Tibial nerve (tissue), 4 donors: ENCODE measurements around the gene SPINK8. TPM values are rescaled to one million over a fixed set of nuclear protein-coding genes. Genes with fewer than 3 reads are reported as not detected.

Source experiments
- DNase-seq, 2 donors: peaks; one replicate each; pipeline ENCODE4 v3.0.0-alpha.2; 2019; ENCODE audit warnings: low spot score in 2 of 2
- H3K27ac ChIP-seq, 4 donors: fragments of 200-600 bp; sonication (generic) in 3 of 4; one replicate each; pipeline ENCODE4 v1.5.1; 2017 to 2019; ENCODE audit warnings: mild to moderate bottlenecking in 1 of 4
- H3K27me3 ChIP-seq, 2 donors: fragments of 200-600 bp; sonication (generic) in 1 of 2; one replicate each; pipeline versions ENCODE4 v1.5.1 to v1.6.0; 2017 to 2019
- H3K36me3 ChIP-seq, 3 donors: fragments of 200-600 bp; sonication (generic); one replicate each; pipeline ENCODE4 v1.5.1; 2018 to 2019
- H3K4me1 ChIP-seq, 4 donors: fragments of 200-600 bp; sonication (generic) in 3 of 4; one replicate each; pipeline ENCODE4 v1.5.1; 2017 to 2019
- H3K4me3 ChIP-seq, 4 donors: fragments of 200-600 bp; sonication (generic) in 3 of 4; one replicate each; pipeline ENCODE4 v1.5.1; 2017 to 2019; ENCODE audit warnings: mild to moderate bottlenecking in 1 of 4, moderate library complexity in 1 of 4
- H3K9me3 ChIP-seq, 4 donors: fragments of 200-600 bp; sonication (generic) in 3 of 4; one replicate each; pipeline ENCODE4 v1.5.1; 2017 to 2019
- EP300 ChIP-seq, 2 donors: sonication (generic); formaldehyde crosslinking; IDR thresholded peaks; one replicate each; pipeline ENCODE4 v1.6.1; 2017; ENCODE audit warnings: antibody characterized with exemption in 2 of 2, mild to moderate bottlenecking in 1 of 2
- POLR2A ChIP-seq, 2 donors: fragments of 450-650 bp; IDR thresholded peaks; one replicate each; pipeline ENCODE4 v1.6.1; 2017; ENCODE audit warnings: antibody characterized with exemption in 2 of 2, mild to moderate bottlenecking in 2 of 2, moderate library complexity in 2 of 2
- WGBS, 2 donors: methylation state at CpG; one replicate each; pipeline ENCODE4 v1.1.5; 2018; 5-methylcytosine and 5-hydroxymethylcytosine counted together
- total RNA-seq, 4 donors: library from RNA; depleted of rRNA; stranded (reverse); fragments of >200 nt; gene quantifications; one replicate each; pipeline ENCODE4 v1.1.0, GENCODE V29; 2016
- TF ChIP-seq, protein P1 (sequence below), 5 experiments: fragments of 200-600 bp in 3 of 5; fragments of 450-650 bp in 2 of 5; sonication (generic) in 3 of 5; IDR thresholded peaks; one replicate each; pipeline ENCODE4 v1.5.1; 2016 to 2019; ENCODE audit warnings: antibody characterized with exemption in 5 of 5, mild to moderate bottlenecking in 3 of 5, moderate library complexity in 2 of 5

SPINK8 gene
- total RNA-seq, 4 donors from 2014 or later, result not detected

DNA sequence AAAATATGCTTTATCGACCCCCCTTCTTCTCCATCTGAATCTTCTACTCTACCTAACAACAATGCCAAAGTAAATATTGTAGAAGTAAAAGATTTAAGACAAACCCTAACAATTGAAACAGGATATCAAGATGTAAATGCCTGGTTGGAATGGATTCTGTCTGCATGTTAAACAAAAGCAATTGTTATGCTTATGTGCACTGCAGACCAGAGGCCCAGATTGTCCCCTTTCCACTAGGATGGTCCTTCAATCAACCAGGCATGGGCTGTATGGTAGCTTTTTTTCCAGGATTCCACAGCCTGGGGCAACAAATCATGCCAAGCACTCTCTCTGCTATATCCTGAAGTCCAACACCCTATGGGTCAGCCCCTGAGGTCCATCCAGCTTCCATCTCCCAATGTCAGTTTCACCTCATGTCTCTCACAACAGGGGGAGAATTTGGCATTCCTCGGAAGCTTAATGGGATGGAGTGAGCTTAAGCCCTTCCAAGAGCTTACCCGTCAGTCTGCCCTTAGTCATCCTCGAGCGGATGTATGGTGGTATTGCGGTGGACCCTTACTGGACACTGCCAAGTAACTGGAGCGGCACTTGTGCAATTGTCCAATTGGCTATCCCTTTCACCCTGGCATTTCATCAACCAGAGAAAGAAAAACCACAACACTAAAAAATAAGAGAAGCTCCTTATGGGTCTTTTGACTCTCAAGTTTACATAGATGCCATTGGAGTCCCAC is 56.4 kb downstream of the SPINK8 start:
- DNase-seq, result no peak
- 88 to 95% methylated on average over 7 of the region's 7 CpGs for WGBS, 2 donors
- H3K4me3 ChIP-seq, result no peak overlapping the region
- no peak overlapping the region for H3K27ac ChIP-seq
- peaks cover 0 to 1% (median 0%) of the 10 kb centered on the region in 3 donors for H3K36me3 ChIP-seq
- no peaks in the 10 kb centered on the region for H3K9me3 ChIP-seq
- H3K4me1 ChIP-seq, result no peaks in the 10 kb centered on the region
- TF ChIP-seq POLR2A (IDR thresholded peaks at IDR 0.05) (no peak), EP300 (IDR thresholded peaks at IDR 0.05) (no peak)
- TF ChIP-seq, protein P1, sequence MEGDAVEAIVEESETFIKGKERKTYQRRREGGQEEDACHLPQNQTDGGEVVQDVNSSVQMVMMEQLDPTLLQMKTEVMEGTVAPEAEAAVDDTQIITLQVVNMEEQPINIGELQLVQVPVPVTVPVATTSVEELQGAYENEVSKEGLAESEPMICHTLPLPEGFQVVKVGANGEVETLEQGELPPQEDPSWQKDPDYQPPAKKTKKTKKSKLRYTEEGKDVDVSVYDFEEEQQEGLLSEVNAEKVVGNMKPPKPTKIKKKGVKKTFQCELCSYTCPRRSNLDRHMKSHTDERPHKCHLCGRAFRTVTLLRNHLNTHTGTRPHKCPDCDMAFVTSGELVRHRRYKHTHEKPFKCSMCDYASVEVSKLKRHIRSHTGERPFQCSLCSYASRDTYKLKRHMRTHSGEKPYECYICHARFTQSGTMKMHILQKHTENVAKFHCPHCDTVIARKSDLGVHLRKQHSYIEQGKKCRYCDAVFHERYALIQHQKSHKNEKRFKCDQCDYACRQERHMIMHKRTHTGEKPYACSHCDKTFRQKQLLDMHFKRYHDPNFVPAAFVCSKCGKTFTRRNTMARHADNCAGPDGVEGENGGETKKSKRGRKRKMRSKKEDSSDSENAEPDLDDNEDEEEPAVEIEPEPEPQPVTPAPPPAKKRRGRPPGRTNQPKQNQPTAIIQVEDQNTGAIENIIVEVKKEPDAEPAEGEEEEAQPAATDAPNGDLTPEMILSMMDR (IDR thresholded peaks at IDR 0.05), result no peak
- H3K27me3 ChIP-seq, result no peaks in the 10 kb centered on the region

GRCh38 chr3:48275287-48276027 is 58.0 kb downstream of the SPINK8 start:
- no peaks in the 10 kb centered on the region for H3K4me1 ChIP-seq
- no peaks in the 10 kb centered on the region for H3K27me3 ChIP-seq
- peaks cover 0 to 16% (median 0%) of the 10 kb centered on the region in 3 donors for H3K36me3 ChIP-seq
- 78 to 79% methylated on average over 8 of the region's 8 CpGs for WGBS, 2 donors
- no peak overlapping the region for H3K27ac ChIP-seq
- H3K9me3 ChIP-seq, result no peaks in the 10 kb centered on the region
- TF ChIP-seq POLR2A (IDR thresholded peaks at IDR 0.05), result no peak
- TF ChIP-seq, protein P1 (IDR thresholded peaks at IDR 0.05), result no peak
- no peak for TF ChIP-seq EP300 (IDR thresholded peaks at IDR 0.05)
- no peak overlapping the region for H3K4me3 ChIP-seq
- DNase-seq, result no peak

- peaks cover 0 to 3% (median 1%) of the 10 kb centered on the region in 4 donors for H3K4me1 ChIP-seq
- H3K4me3 ChIP-seq, result no peak overlapping the region
- H3K27ac ChIP-seq, result no peak overlapping the region
- no peak for DNase-seq
- TF ChIP-seq, protein P1 (IDR thresholded peaks at IDR 0.05), result no peak
- TF ChIP-seq POLR2A (IDR thresholded peaks at IDR 0.05) (no peak), EP300 (IDR thresholded peaks at IDR 0.05) (no peak)
- no peaks in the 10 kb centered on the region for H3K27me3 ChIP-seq
- H3K36me3 ChIP-seq, result peaks cover 0 to 25% (median 0%) of the 10 kb centered on the region in 3 donors
- 87 to 88% methylated on average over 10 of the region's 10 CpGs for WGBS, 2 donors
- no peaks in the 10 kb centered on the region for H3K9me3 ChIP-seq
Measured at GRCh38 chr3:48274452-48274851, 59.0 kb downstream of the SPINK8 start.

DNA sequence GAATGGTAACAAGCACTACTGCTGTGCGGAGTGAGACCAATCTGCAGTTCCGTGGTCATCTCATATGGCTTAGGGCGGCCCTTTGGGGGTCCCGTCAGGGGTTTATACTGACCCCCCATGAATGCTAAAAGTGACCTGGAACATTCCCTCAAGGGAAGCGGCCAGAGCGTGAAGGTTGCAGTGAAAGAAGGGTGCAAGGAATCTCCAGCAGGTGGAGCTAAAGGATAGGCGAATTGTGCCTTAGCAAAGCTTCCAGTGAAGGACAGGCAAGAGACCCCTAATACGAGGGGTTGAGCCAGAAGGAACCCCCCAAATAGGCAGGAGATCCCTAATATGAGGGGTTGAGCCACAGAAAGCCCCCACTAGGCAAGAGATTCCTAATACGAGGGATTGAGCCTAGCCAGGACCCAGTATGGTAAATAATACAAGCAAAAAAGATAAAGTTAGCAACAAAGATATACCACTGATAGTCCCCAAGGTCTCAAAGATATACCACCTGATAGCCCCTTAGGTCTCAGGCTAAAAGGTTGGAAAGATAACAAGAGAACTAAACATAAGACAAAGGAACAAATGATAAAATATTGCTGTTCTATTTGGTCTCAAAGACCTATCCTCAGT is 59.8 kb downstream of the SPINK8 start:
- TF ChIP-seq, protein P1 (IDR thresholded peaks at IDR 0.05), result peak; percentile 61 to 84 (median 66)
- no peak for TF ChIP-seq EP300 (IDR thresholded peaks at IDR 0.05)
- peak in 1 of 2 donors; percentile 68 for DNase-seq
- H3K9me3 ChIP-seq, result no peaks in the 10 kb centered on the region
- H3K36me3 ChIP-seq, result peaks cover 0 to 31% (median 0%) of the 10 kb centered on the region in 3 donors
- no peaks in the 10 kb centered on the region for H3K27me3 ChIP-seq
- WGBS, 2 donors, result 11 to 12% methylated on average over 9 of the region's 9 CpGs
- no peak overlapping the region for H3K27ac ChIP-seq
- no peak overlapping the region for H3K4me3 ChIP-seq
- peaks cover 0 to 10% (median 4%) of the 10 kb centered on the region in 4 donors for H3K4me1 ChIP-seq
